Activated naive CD8-positive, alpha-beta T cell treated with anti-CD3 and anti-CD28 coated beads, Interleukin-2, amount 50 U/mL, for 16 hours (primary cell): ENCODE measurements around the gene SNX9.
A peak's percentile ranks its signal among the peaks of the same experiment; 100 is the strongest.
"Not testable (repeated sequence)": the region's sequence is repeated elsewhere in the genome, so short reads cannot be mapped to it uniquely, and the experiment has no call there.

Experiments used
- DNase-seq: peaks from one replicate; pipeline ENCODE4 v3.0.0-alpha.2; 2020; ENCODE audit warnings: low read depth, low spot score

Gene SNX9

DNA sequence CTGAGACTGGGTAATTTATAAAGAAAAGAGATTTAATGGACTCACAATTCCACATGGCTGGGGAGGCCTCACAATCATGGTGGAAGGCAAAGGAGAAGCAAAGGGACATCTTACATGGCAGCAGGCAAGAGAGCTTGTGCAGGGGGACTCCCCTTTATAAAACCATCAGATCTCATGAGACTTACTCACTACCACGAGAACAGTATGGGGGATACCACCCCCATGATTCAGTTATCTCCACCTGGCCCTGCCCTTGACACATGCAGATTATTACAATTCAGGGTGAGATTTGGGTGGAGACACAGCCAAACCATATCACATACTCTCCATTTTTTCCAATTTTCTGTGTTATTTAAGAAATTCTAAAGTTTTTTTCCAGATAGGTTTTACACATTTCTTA is 35.6 kb downstream of the SNX9 start:
- not testable (repeated sequence) for DNase-seq

DNA sequence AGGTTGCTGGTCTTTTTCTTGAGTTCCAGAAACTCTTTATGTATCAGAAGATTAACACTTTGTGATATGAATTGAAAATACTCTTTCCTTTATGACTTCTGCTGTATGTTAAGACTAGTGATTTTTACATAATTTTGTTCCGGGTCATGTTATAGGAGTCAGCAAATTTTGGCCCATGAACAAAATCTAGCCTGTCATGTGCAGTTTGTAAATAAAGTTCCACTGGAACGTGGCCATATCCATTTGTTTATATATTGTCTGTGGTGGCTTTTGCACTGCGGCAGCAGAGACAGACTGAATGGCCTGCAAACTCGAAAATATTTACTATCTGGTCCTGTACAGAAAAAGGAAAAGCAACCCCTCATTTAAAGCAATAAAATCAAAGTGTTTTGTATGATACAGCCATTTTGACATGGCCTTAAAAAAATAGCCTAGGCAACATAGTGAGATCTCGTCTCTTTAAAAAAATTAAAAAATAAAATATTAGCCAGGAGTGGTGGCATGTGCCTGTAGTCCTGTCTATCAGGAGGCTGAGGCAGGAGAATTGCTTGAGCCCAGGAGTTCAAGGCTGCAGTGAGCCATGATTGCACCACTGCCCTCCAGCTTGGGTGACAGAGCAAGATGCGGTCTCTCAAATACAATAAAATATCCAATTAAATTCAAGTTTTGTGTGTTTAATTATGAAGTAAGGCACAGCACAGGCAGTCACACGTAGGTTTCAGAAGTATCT is 36.9 kb downstream of the SNX9 start:
- no peak for DNase-seq

DNA sequence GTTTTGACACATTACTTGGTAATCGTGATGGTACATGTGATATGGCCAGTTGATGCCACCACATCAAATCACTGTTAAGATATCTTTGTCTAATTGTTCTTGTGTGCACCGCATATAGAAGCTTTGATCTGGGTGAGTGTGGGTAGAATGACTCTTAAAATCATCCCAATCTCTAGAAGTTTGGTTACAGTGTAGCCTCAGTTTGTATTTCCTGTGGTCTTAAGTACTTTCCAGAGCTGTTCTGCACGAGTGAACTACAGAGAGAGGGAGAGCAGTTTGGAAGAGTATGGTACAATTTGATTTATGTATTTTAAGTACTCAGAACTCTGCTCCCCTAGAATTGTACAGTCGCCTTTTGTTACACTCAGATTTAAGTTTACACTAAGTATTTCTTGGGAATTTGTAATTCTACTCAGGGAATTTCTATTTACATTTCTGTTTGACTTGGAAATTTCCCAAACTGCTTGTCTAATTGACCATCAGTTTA is 37.5 kb downstream of the SNX9 start:
- DNase-seq: no peak

DNA sequence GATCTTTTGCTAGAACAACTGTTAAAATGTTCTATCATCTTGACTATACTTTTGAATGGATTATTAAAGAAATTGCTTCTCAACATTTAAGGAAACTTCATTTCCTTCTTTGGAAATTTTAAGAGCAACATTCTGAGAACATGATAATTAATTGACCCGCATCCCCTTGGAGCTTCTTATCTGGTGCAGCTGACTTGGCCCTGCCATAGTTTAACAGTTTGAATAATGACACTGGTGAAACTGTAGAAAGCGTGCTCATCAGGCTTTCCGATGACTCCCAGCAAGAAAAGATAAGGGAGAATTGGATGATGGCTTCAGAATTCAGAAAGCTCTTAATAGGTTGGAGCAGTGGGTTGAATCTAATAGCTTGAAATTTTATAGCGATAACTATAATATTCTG is 38.1 kb downstream of the SNX9 start:
- DNase-seq: no peak

DNA sequence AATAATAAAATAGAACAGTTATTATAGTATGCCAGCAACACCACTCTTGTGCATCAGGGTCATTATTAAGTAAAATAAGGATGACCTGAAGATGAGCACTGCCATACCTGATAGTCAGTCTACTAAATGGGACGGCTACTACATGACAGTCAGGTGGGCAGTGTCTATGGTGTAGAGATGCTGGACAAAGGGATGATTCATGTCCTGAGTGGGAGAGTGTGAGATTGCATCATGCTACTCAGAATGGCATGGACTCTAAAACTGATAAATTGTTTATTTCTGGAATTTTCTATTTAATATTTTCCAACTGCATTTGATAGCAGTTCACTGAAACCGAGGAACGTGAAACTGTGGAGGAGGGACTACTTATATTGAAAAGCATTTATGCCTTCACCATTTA is 38.8 kb downstream of the SNX9 start:
- no peak for DNase-seq

DNA sequence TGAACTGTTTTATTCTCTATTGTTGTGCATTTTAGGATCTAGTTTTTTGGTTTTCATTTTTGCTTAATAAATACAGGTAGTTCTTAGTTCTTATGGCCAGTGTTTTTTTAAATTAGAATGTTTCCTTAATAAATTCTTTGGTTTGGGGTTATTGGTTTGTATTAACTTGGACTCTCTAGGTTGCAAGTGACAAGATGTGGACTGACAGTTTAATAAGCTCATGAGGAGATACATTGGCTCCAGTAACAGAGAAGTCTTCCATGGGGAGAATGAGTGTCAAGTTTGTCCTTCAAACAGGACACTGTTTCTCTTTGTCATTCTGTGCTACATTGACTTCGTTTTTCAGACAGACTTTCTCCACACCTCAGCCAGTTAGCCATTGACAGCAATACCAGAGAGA is 39.7 kb downstream of the SNX9 start:
- DNase-seq: no peak

DNA sequence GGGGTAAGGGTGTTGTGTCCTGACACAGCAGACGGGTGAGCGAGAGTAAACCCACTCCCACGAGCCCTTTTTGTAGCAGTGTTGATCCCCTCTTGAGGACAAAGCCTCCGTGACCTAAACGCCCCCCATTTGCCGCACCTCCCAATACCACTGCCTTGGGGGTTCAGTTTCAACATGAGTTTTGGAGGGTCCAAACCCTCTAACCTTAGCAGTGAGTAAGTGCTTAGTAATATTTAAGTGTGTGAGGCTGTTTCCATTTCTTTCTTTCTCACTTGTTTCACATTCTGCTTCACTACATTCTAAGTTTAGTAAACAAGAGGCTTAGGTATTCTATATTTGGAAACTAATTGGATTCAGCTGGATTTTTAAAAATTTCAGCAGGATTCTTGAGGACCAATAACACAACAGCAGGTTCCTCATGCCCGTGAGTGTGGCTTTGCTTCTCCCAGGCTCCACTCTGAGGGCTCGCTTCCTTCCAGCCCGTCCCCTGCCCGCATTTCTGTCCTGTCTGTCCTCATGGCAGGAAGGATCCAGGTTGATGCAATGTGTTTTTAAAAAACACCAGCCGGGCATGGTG is 41.2 kb downstream of the SNX9 start:
- DNase-seq: no peak

DNA sequence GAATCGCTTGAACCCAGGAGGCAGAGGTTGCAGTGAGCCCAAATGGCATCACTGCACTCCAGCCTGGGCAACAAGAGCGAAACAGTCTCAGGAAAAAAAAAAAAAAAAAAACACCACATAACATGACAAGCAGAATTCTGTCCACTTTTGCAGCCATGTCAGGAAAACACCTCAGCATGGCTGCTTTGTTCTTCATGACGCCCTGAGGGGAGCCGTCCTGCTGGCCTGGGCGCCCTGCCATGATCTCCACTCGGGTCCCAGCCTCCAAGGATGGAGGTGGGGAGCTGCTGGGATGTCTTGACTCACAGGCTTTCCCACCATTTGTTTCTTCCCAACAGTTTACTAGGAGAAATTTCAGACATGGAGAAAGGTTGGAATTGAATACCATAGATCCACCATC is 42.2 kb downstream of the SNX9 start:
- no peak for DNase-seq

DNA sequence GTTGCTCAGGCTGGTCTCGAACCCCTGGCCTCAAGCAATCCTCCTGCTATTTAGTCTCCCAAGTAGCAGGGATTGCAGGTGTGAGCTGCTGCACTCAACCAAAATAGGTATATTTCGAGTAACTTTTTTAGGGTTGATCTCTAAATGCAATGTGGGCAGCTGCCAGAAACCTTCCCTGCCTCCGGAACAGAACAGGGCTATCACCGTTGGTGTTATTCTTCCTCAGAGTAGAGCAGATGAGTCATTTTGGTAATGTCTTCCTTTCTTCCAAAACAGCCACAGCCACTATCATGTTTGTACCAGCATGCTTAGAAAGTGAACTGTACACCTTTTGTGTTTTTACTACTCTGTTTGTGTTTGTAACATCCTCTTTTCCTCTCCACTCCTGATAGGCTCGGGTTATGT is 44.1 kb downstream of the SNX9 start:
- no peak for DNase-seq

DNA sequence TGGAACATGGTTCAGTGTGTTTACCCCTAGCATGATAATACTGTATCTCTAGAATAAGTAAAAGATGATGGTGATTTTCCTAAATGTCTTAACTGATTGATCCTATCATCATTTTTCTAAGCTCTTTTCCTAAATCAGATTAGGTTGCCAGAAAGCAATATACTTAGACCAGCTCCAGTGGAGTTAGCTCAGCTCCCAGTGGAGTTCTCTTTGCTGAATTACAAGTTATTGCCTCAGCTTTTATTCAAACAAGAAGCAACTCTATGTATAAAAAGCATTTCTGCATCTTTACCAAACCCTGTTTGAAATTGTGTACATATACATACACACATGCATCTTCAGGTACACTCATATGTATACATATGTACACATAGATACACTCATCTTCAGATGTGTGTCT is 44.9 kb downstream of the SNX9 start:
- DNase-seq: no peak

DNA sequence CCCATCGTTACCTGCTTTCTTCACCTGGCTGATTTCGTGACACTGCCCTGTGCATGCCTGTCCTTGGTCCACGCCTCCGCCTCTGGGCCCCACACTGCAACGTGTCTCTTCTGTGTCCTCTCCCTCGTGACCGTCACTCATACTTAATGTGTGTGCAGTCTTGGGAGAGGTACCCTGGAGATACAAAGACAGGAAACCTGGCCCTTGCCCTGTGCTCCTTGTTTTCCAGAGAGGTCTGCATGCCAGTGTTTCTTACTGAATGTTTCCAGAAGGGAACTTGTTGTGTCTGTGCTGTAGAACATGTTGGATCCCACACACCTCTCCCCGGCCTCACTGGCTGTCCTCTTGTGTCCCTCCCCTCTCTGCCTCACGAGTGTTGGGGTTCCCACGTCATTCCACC is 45.8 kb downstream of the SNX9 start:
- no peak for DNase-seq

DNA sequence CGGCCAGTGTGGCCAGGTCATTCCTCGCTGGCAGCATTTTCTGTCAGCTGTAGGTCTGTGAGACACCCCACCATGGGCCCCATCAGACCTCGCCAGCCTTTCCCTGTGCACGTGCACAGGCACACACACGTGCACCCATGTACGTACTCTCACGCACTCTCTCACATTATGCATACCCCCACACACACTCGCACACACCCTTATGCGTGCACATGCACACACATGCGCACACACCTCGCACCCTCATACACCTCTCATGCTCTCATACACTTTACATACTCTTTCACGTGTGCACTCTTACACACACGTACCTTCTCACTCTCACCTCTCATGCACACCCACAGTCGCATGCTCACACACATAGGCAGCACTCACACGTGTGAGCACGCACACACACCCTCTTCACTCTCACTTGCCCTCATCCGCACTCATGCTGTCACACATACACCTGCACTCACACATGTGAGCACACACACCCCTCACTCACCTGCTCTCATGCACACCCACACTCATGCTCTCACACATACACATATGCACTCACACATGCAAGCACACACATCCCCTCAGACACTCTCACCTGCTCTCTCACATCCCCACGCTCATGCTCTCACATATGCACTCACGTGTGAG is 46.7 kb downstream of the SNX9 start:
- no peak for DNase-seq

DNA sequence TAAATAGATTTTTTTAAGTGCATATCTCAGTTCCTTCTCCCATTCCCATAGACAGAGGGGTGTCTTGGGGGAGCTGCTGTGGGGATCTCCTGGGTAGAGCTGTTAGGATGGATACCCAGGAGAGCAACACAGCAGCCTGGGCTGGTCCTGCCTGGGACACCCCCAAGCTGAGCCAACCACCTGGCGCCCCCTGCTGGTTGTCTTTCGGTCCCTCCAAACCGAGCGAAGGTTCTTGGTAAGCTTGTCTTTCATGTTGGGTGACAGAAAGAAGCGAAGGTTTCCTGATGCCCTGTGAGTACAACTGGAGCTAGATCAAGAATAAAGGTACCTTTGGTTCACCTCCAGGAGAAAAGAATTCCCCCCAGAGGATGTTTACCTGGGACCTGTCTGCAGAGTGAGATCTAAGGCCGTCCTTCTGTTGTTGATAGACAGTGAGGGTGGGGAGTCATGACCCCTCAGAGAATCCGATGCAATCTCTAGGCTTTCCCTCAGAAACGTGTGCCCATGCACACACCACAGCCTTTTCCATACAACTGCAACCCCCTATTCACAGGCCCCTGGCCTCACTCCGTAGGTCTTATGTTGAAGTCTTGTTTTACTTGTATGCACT is 50.8 kb downstream of the SNX9 start:
- DNase-seq: peak; percentile 73

DNA sequence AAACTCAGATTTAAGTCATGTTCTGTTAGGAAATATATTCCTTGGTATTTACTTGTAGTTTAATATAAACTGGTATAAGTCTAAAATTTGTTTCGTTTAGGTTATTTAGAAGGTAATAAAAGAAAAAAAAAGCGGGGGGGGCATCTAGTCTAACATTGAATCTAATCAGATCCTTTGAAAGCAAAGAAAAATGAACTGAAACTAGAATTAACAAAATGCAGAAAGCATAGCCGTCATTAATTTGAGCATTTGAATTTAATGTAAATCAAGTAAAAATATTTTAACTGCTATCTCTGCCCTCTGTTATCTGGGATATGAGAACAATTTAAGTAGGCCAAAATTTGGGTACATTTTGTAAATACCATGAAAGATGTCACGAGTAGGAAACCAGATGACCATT is 54.1 kb downstream of the SNX9 start:
- DNase-seq: no peak

DNA sequence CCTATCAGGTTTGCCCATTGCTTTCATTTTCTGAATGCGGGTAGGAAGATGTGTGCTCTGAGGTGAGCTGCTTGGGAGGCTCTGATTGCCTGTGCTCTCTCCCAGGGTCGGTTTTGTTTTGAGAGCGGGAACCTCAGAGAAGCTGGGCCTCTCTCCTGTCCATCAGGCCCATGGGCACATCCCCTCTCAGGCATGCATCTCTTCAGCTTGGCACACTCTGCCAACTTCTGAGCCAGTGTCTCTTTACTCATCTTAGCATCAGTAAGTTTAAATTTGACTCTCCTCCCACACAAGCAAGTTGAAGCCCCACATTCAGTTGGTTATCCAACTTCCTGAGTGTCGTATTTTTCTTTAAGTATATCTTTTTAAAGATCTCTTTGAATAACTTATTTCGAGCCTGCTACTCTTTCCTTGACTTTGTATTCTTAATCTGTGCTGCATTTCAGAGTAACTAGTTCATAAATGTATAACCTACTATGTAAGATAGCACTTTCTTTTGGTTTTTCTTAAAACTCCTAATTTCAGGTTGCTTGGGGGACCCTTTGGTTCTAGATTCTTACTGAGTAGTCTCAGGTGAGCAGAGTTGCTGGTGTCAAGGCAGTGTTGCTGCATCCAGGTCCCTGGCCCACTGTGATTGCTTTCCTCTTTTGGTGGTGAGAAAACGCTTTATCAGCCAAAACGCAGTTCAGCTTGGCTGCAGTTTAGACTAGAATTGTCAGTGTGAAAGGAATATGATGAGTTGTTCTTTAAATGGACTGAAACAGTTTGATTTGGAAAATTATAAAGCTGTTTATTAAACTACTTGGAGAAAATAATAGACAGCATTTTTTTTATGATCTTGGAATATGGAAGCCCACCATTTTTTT is 54.8 kb downstream of the SNX9 start:
- no peak for DNase-seq

DNA sequence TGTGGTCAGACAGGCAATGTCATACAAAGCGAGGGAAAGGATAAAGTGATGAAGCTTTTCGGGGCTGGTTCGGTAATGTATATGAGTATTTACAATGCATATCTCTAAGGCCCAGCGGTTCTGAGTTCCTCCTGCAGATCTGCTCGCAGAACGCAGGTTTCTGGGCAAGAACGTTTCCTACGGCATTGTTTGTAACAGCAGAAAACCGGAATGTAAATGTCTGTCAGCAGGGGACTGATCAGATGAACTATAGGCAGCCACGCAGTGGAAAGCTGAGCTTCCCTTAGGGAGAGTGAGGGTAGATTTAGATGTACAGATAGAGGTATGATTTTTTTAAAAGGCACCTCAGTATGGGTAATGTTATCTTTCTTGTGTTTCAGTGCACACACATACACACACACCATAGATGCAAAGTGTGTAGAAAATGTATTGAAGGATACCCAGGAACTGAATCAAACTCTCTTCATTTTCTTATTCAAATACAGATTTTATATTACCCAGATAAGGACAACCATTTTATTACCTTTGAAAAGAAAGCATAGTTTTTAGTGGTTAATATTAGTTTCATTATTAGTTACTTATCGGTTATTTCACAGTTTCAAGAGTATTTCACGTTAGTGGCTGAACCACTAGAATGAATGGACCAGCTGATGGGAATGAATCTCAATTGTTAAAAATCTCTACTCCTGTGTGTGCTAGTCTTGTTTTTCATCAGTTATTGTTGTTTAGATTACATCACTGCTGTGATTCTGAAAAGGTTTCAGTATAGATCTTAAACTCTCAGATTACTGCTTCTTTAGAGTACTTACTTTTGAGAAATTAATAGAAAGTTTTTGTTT is 56.2 kb downstream of the SNX9 start:
- DNase-seq: no peak

DNA sequence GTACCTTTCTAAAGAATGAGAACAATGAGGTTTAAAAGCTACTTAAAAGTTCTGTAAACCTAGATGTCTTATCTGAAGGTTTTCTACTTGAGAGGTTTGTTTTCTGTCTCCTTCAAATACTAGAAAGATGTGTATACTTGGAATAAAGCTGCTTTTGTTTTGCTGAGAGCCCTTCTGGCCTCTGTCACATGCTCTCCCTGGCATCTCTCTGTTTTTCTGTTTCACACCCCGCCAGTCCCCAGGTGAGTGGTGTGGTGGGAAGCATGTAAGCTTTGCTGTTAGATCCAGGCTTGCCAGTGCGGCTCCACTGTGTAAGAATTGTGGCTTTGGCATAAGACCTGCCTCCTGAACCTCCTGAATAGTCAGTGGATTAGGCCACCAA is 56.8 kb downstream of the SNX9 start:
- no peak for DNase-seq

DNA sequence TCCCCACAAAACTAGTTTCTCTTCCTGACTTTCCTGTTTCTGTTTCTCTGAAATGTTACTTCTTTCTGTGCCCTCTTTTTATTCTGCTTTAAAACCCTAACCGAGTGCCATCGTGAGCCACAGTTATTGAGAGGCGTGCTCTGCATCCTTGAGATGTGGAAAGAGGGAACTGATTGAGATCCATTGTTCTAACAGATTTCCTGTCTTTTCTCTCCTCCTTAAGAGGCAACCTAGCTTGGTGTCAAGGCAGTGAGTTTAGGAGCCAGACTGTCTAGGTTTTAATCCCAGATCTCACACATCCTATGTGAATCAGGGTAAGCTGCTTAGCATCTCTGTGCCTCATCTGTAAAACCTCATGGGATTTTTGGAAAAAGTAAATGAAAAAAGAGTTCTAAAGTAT is 57.5 kb downstream of the SNX9 start:
- DNase-seq: no peak

DNA sequence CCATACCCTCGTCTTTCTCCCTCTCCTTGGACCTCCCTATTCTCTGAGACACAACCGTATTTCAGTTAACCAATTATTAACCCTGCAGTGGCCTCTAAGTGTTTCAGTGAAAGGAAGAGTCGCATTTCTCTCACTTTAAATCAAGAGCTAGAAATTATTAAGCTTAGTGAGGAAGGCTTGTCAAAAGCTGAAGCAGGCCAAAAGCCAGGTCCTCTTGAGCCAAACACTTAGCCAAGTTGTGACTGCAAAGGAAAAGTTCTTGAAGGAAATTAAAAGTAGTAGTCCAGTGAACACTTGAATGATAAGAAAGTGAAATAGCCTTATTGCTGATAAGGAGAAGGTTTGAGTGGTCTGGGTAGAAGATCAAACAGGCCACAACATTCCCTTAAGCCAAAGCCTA is 58.3 kb downstream of the SNX9 start:
- DNase-seq: no peak

DNA sequence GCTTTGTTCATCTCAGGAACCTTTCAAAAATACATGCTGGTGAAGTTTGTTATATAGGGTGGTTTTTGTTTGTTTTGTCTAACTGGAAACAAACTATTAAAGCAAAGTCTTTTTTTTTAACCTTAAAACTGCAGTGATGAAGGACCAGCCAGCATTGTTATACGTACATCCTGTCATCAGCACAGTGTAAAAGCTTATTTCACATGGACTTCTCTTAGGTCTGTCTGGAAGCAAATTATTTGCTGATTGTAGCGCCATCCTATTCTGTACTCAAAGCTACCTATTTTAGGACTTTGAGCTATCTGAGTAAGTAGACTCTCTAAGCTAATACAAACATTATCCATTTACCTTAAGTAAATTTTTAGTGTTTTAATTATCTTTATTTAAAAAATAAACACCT is 61.7 kb downstream of the SNX9 start:
- DNase-seq: no peak

DNA sequence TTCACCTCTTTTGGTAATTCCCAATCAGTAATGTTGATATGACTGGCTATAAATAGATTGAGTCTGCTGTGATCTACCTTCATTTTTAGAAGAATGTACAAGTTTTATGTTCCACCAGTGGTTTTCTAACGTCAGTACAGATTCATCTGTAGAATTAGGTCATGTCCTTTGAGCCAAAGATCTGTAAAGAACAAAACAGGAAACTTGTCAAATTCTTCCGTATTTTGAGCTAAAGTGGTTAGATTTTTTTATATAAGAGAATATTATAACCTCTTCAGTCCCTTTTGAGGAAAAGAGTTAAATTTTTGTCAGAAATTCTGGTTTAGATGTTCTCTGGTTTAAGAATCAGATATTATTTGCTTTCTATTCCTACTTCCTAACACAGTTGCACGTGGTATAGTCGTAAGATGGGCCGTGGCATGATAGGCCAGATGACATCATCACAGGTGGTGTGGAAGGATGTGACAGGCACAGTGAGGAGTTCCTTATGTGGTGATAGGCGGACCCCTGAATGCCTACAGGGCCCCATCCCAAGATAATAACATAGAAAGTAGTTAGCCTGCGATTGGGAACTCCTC is 62.3 kb downstream of the SNX9 start:
- DNase-seq: peak; percentile 23
